Vagina (tissue), 2 donors: Measurements from ENCODE around the gene PIM1.

Experiments used
- CTCF ChIP-seq, 3 experiments: fragments of 450-650 bp in 2 of 3; fragments of 200-600 bp in 1 of 3; sonication (generic) in 1 of 3; IDR thresholded peaks; one replicate each; pipeline ENCODE4 v1.5.1; 2017 to 2019; ENCODE audit warnings: antibody characterized with exemption in 3 of 3, mild to moderate bottlenecking in 2 of 3, moderate library complexity in 2 of 3
- POLR2A ChIP-seq, 2 donors: fragments of 450-650 bp; IDR thresholded peaks; one replicate each; pipeline ENCODE4 v1.6.1; 2017; ENCODE audit warnings: antibody characterized with exemption in 2 of 2, mild to moderate bottlenecking in 2 of 2, moderate library complexity in 2 of 2

- TF ChIP-seq CTCF (IDR thresholded peaks at IDR 0.05) (no peak), POLR2A (IDR thresholded peaks at IDR 0.05) (no peak)
Measured at GRCh38 chr6:37168163-37168758, 1.7 kb upstream of the PIM1 start.
